ENCODE measurements around the gene CAPN11. TPM values are rescaled to one million over a fixed set of nuclear protein-coding genes. Genes with fewer than 3 reads are reported as not detected.

Gene CAPN11
- total and polyA plus RNA-seq, 10 of the 15 experiments (the other 5 are each of a cell fraction or from before 2014, with no cell fraction given), result 0.05 to 0.44 (median 0.31) TPM

GRCh38 chr6:44110005-44110676, 48.5 kb upstream of the CAPN11 start:
- no peak for DNase-seq (ENCODE audit: low read depth, low spot score)
- no peak for FAIRE-seq
- intact Hi-C loops (cut with micrococcal nuclease; ENCODE audit: unreplicated experiment) (no loop called here), in situ Hi-C loops (cut with MboI) (no loop called here)
- H3K4me3 ChIP-seq, result no peak overlapping the region
- H3K79me2 ChIP-seq (ENCODE audit: control insufficient read depth, insufficient read depth, low read length), result no peaks in the 10 kb centered on the region
- TF ChIP-seq FOS (IDR thresholded peaks at IDR 0.05; ENCODE audit: borderline replicate concordance, extremely low read depth, insufficient read length), result no peak
- WGBS (ENCODE audit: insufficient coverage, insufficient replicate concordance, low lambda C conversion rate, missing lambda C conversion rate), result 77% methylated on average over 6 of the region's 6 CpGs
- ChIA-PET CTCF (interaction anchor here (0.6 to 2.4 kb wide), 5 partner anchors 12 to 203 kb away, joined by 3 to 19 read pairs (median 4); partner anchors contain the start of gene AARS2), SMC1A (ENCODE audit: uncharacterized antibody, unreplicated experiment) (interaction anchor here (1.9 kb wide), 1 partner anchor 12 kb away, joined by 5 read pairs; no protein-coding TSS in a partner anchor), RAD21 (ENCODE audit: unreplicated experiment) (no interaction called here), POLR2A (no interaction called here)
- H3K36me3 ChIP-seq (ENCODE audit: control insufficient read depth in 2 of 2, insufficient read depth in 2 of 2, low read length in 1 of 2), result peaks cover 23 to 32% of the 10 kb centered on the region in 2 experiments
- H3K4me2 ChIP-seq (ENCODE audit: control insufficient read depth, insufficient read depth), result no peak overlapping the region
- ATAC-seq, result no peak
- H3K4me1 ChIP-seq (ENCODE audit: control insufficient read depth, insufficient read depth, low read length), result no peaks in the 10 kb centered on the region
- no peak overlapping the region for H2AFZ ChIP-seq (ENCODE audit: control insufficient read depth, low read depth, low read length)
- H3K9ac ChIP-seq (ENCODE audit: control insufficient read depth, insufficient read depth, low read length), result no peak overlapping the region
- no peaks in the 10 kb centered on the region for H4K20me1 ChIP-seq (ENCODE audit: control insufficient read depth, insufficient read depth)
- H3K27me3 ChIP-seq (replicated peaks in 1 of 2; ENCODE audit: control insufficient read depth in 2 of 2, insufficient read depth in 2 of 2, low read length in 1 of 2), result no peaks in the 10 kb centered on the region
- H3K9me3 ChIP-seq (replicated peaks; ENCODE audit: control insufficient read depth, insufficient read depth, low read length), result no peaks in the 10 kb centered on the region
- H3K27ac ChIP-seq (ENCODE audit: control insufficient read depth, insufficient read depth), result no peak overlapping the region
- no TSS peak for BruUV-seq (replicated peaks)

- no peak for FAIRE-seq
- TF ChIP-seq PBX3 (IDR thresholded peaks at IDR 0.05; ENCODE audit: insufficient replicate concordance, low read depth, low read length), result no peak
- TF ChIP-seq CBFB (IDR thresholded peaks at IDR 0.05; ENCODE audit: low read depth), result no peak
- TF ChIP-seq IRF3 (IDR thresholded peaks at IDR 0.05), result no peak
- TF ChIP-seq BRCA1 (IDR thresholded peaks at IDR 0.05; ENCODE audit: low read depth, low read length), result no peak
- TF ChIP-seq ZZZ3 (IDR thresholded peaks at IDR 0.05; ENCODE audit: control insufficient read depth, insufficient read length, low read depth), result no peak
- TF ChIP-seq PRDM15 (CRISPR knock-in tag; IDR thresholded peaks at IDR 0.05), result no peak
- TF ChIP-seq TCF3 (IDR thresholded peaks at IDR 0.05; ENCODE audit: borderline replicate concordance, insufficient read depth, low read depth, low read length), result no peak
- TF ChIP-seq SPI1 (IDR thresholded peaks at IDR 0.05; ENCODE audit: borderline replicate concordance, insufficient read depth, low read depth, low read length), result no peak
These were observed 47.7 kb upstream of the CAPN11 start for GRCh38 chr6:44110966-44111365.

More at GRCh38 chr6:44110966-44111365, 47.7 kb upstream of the CAPN11 start:
- Histone ChIP-seq H3K4me3 (no peak overlapping the region), H3K79me2 (ENCODE audit: control insufficient read depth, insufficient read depth, low read length) (peaks cover 2% of the 10 kb centered on the region; the same call in 1 of the 2 replicates), H3K9me3 (replicated peaks; ENCODE audit: control insufficient read depth, insufficient read depth, low read length) (no peaks in the 10 kb centered on the region), H3K36me3 (ENCODE audit: control insufficient read depth in 2 of 2, insufficient read depth in 2 of 2, low read length in 1 of 2) (peaks cover 23 to 36% of the 10 kb centered on the region in 2 experiments), H4K20me1 (ENCODE audit: control insufficient read depth, insufficient read depth) (no peaks in the 10 kb centered on the region), H3K27me3 (replicated peaks in 1 of 2; ENCODE audit: control insufficient read depth in 2 of 2, insufficient read depth in 2 of 2, low read length in 1 of 2) (no peaks in the 10 kb centered on the region), H3K4me2 (ENCODE audit: control insufficient read depth, insufficient read depth) (no peak overlapping the region), H3K27ac (ENCODE audit: control insufficient read depth, insufficient read depth) (no peak overlapping the region), H3K9ac (ENCODE audit: control insufficient read depth, insufficient read depth, low read length) (no peak overlapping the region), H2AFZ (ENCODE audit: control insufficient read depth, low read depth, low read length) (no peak overlapping the region), H3K4me1 (ENCODE audit: control insufficient read depth, insufficient read depth, low read length) (no peaks in the 10 kb centered on the region)
- intact Hi-C loops (cut with micrococcal nuclease; ENCODE audit: unreplicated experiment), result no loop called here
- DNase-seq (ENCODE audit: low read depth, low spot score), result no peak
- ATAC-seq, result no peak
- RAD21 ChIA-PET (ENCODE audit: unreplicated experiment), result interaction anchor here (0.8 kb wide), 1 partner anchor 15 kb away, joined by 3 read pairs; no protein-coding TSS in a partner anchor
- CTCF ChIA-PET, result interaction anchor here (0.6 to 2.4 kb wide), 8 partner anchors 13 to 337 kb away, joined by 3 to 19 read pairs (median 4); no protein-coding TSS in a partner anchor
- 100% methylated on average over 3 of the region's 3 CpGs for WGBS (ENCODE audit: insufficient coverage, insufficient replicate concordance, low lambda C conversion rate, missing lambda C conversion rate)
- SMC1A ChIA-PET (ENCODE audit: uncharacterized antibody, unreplicated experiment), result interaction anchor here (0.9 to 1.9 kb wide), 3 partner anchors 11 to 156 kb away, joined by 3 to 5 read pairs (median 3); no protein-coding TSS in a partner anchor
- in situ Hi-C loops (cut with MboI), result no loop called here
- no TSS peak for BruUV-seq (replicated peaks)
- POLR2A ChIA-PET, result no interaction called here

All from GM12878 (cell line).